Osteoblast (primary cell): ENCODE measurements around the gene MXRA7. TPM values are rescaled to one million over a fixed set of nuclear protein-coding genes. Genes with fewer than 3 reads are reported as not detected.
"Not testable (repeated sequence)": the region's sequence is repeated elsewhere in the genome, so short reads cannot be mapped to it uniquely, and the experiment has no call there.

Experiments
- DNase-seq: peaks from one replicate; pipeline ENCODE4 v3.0.0; 2011; ENCODE audit warnings: low spot score, mixed read lengths; ENCODE audit not compliant: insufficient read length; ENCODE audit errors: missing footprints
- H2AFZ ChIP-seq: 2 replicates; pipeline ENCODE4 v1.6.0; 2011; ENCODE audit warnings: mild to moderate bottlenecking, low read length
- H3K27ac ChIP-seq: 2 replicates; pipeline ENCODE4 v1.5.1; 2011; ENCODE audit warnings: mild to moderate bottlenecking, low read depth, low read length, moderate library complexity
- H3K27me3 ChIP-seq: 2 replicates; pipeline ENCODE4 v1.6.0; 2012; ENCODE audit warnings: mild to moderate bottlenecking, control low read depth, inconsistent platforms, low read length, moderate library complexity; ENCODE audit not compliant: insufficient read depth
- H3K36me3 ChIP-seq: 2 replicates; pipeline ENCODE4 v1.5.1; 2011; ENCODE audit warnings: mild to moderate bottlenecking, low read length, control low read depth, moderate library complexity; ENCODE audit not compliant: insufficient read depth
- H3K4me1 ChIP-seq: 2 replicates; pipeline ENCODE4 v1.5.1; 2011; ENCODE audit warnings: mild to moderate bottlenecking, low read length, control low read depth, moderate library complexity; ENCODE audit not compliant: insufficient read depth
- H3K4me2 ChIP-seq: 2 replicates; pipeline ENCODE4 v1.6.0; 2011; ENCODE audit warnings: mild to moderate bottlenecking, low read length; ENCODE audit not compliant: insufficient read depth
- H3K4me3 ChIP-seq: fragments of 200-600 bp; sonication (generic); 3 replicates; pipeline ENCODE4 v1.5.1; 2012; ENCODE audit warnings: mild to moderate bottlenecking, low read length, inconsistent platforms; ENCODE audit not compliant: insufficient read depth
- H3K79me2 ChIP-seq: 2 replicates; pipeline ENCODE4 v1.6.0; 2012; ENCODE audit warnings: mild to moderate bottlenecking, low read length, control low read depth, inconsistent platforms; ENCODE audit not compliant: insufficient read depth
- H3K9me3 ChIP-seq: 2 replicates; pipeline ENCODE4 v1.5.1; 2011; ENCODE audit warnings: low read depth, low read length, control low read depth
- H4K20me1 ChIP-seq: 2 replicates; pipeline ENCODE4 v1.6.0; 2012; ENCODE audit warnings: mild to moderate bottlenecking, low read length, control low read depth; ENCODE audit not compliant: insufficient read depth
- total RNA-seq: library from RNA; depleted of rRNA; stranded (reverse); fragments of >200 nt; gene quantifications from 2 replicates; pipeline ENCODE4 v1.2.3, GENCODE V29; 2012
- TF ChIP-seq, protein P1 (sequence below): IDR thresholded peaks from 2 replicates; pipeline ENCODE4 v1.5.1; 2011; ENCODE audit warnings: mild to moderate bottlenecking, low read depth, low read length, moderate library complexity; ENCODE audit errors: extremely low read depth

The MXRA7 gene
- total RNA-seq, 1 donor = 352 TPM

DNA sequence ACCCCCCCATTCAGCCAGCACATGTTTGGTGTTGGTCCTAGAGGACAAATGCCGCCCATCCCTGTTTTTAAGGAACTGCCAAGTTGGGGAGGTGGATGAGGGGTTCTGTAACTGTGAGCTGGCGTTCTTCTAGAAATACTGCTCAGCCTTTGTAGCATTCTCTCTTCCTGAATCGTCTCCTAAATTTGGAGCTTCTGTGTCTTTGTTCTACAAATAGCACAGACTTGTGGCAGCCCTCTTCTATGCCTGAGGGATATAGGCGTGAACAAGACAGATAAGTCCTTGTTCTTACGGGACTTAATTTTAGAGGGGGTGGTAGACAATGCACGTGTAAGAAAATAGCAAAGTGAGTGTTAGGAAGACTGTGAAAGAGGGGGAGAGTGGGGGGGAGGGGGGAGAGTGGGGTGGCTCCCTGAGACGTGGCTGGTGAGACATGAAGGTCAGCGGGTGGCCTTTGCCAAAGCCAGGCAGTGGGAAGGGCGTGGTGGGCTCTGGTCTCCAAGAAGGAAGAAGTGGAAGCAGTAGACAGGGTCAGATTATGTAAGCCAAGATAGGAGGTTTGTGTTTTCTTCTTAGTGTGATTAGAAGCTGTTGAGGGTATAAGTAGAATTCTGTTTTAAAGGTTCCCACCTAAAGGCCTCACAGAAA is 37.1 kb upstream of the MXRA7 start:
- Histone ChIP-seq H3K4me2 (no peak overlapping the region), H3K79me2 (no peaks in the 10 kb centered on the region), H4K20me1 (no peaks in the 10 kb centered on the region), H3K27ac (no peak overlapping the region), H3K27me3 (no peaks in the 10 kb centered on the region), H2AFZ (no peak overlapping the region), H3K4me3 (no peak overlapping the region), H3K36me3 (peaks cover 24% of the 10 kb centered on the region), H3K9me3 (no peaks in the 10 kb centered on the region), H3K4me1 (no peaks in the 10 kb centered on the region)
- no peak for DNase-seq
- TF ChIP-seq, protein P1, sequence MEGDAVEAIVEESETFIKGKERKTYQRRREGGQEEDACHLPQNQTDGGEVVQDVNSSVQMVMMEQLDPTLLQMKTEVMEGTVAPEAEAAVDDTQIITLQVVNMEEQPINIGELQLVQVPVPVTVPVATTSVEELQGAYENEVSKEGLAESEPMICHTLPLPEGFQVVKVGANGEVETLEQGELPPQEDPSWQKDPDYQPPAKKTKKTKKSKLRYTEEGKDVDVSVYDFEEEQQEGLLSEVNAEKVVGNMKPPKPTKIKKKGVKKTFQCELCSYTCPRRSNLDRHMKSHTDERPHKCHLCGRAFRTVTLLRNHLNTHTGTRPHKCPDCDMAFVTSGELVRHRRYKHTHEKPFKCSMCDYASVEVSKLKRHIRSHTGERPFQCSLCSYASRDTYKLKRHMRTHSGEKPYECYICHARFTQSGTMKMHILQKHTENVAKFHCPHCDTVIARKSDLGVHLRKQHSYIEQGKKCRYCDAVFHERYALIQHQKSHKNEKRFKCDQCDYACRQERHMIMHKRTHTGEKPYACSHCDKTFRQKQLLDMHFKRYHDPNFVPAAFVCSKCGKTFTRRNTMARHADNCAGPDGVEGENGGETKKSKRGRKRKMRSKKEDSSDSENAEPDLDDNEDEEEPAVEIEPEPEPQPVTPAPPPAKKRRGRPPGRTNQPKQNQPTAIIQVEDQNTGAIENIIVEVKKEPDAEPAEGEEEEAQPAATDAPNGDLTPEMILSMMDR = no peak

DNA sequence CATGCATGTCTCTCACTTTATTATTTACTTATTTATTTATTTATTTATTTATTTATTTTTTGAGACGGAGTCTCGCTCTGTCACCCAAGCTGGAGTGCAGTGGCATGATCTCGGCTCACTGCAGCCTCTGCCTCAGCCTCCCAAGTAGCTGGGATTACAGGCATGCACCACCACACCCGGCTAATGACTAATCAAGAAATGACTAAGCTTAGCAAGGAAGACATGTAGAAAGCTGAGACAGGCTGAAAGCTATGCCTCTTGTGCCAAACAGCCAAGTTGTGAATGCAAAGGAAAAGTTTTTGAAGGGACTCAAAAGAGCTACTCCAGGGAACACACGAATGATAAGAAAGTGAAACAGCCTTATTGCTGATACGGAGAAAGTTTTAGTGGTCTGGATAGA is 35.0 kb upstream of the MXRA7 start:
- not testable (repeated sequence) for H3K4me2 ChIP-seq, H3K27me3 ChIP-seq, H3K4me1 ChIP-seq, H3K4me3 ChIP-seq, H2AFZ ChIP-seq, H3K79me2 ChIP-seq, H3K9me3 ChIP-seq, DNase-seq, H3K27ac ChIP-seq, H4K20me1 ChIP-seq
- peaks cover 29% of the 10 kb centered on the region for H3K36me3 ChIP-seq

DNA sequence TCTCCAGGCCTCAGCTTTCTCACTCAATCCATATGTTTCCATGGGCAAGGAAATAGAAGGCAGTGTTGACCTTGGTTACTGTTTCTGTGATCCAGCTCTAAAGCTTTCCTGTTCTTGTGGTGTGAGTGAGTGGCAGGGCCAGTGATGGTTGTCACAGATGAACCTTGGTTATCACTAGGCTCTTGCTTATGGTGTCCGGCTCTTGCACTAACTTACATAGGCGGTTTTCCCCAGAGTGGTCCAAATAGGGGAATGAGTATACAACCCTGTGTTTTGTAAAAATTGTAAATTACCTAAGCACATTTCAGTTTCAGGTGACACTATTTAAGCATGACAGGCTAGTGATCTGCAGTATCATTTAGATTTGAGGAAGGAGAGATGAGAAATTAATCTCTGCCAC is 34.0 kb upstream of the MXRA7 start:
- Histone ChIP-seq H3K36me3 (peaks cover 29% of the 10 kb centered on the region), H3K27ac (no peak overlapping the region), H4K20me1 (no peaks in the 10 kb centered on the region), H3K79me2 (peaks cover 8% of the 10 kb centered on the region), H3K27me3 (no peaks in the 10 kb centered on the region), H3K9me3 (no peaks in the 10 kb centered on the region), H3K4me2 (no peak overlapping the region), H3K4me3 (no peak overlapping the region), H2AFZ (no peak overlapping the region), H3K4me1 (no peaks in the 10 kb centered on the region)
- TF ChIP-seq, protein P1 = no peak
- no peak for DNase-seq

DNA sequence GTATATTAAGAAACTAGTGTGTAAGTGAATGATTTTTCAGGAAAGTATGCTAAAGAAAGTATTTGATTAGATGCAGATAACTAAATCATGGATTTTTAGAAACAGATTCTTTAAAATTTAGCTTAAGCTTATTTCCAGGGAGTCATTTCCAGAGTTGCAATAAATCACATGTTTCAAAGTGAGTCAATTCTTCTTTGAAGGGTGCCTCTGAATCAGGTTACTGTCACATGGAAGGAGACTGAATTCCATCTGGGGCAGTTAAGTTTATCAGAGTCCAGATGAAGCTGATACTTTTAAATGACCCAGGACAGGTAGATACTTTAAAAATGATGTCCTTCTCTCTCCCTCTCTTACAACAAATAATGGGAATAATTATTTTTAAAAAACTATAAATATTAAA is 32.2 kb upstream of the MXRA7 start:
- H3K36me3 ChIP-seq = peaks cover 29% of the 10 kb centered on the region
- H4K20me1 ChIP-seq = no peaks in the 10 kb centered on the region
- no peak overlapping the region for H3K4me3 ChIP-seq
- no peak overlapping the region for H2AFZ ChIP-seq
- DNase-seq = peak; percentile 25
- H3K79me2 ChIP-seq = peaks cover 25% of the 10 kb centered on the region
- peaks cover 9% of the 10 kb centered on the region for H3K4me1 ChIP-seq
- H3K27ac ChIP-seq = no peak overlapping the region
- H3K4me2 ChIP-seq = no peak overlapping the region
- H3K9me3 ChIP-seq = no peaks in the 10 kb centered on the region
- no peaks in the 10 kb centered on the region for H3K27me3 ChIP-seq
- TF ChIP-seq, protein P1 = no peak
